Upper lobe of left lung (tissue), 4 donors: Measurements from ENCODE around the gene HIVEP2.

Source experiments
- POLR2A ChIP-seq, 4 donors: fragments of 450-650 bp; IDR thresholded peaks; one replicate each; pipeline ENCODE4 v1.5.1; 2016 to 2017; ENCODE audit warnings: antibody characterized with exemption in 4 of 4, mild to moderate bottlenecking in 2 of 4
- POLR2AphosphoS5 ChIP-seq, 2 donors: sonication (generic); formaldehyde crosslinking; IDR thresholded peaks; one replicate each; pipeline ENCODE4 v1.5.1; 2017; ENCODE audit warnings: antibody characterized with exemption in 2 of 2
- TF ChIP-seq, protein P1 (sequence below), 6 experiments: fragments of 450-650 bp in 4 of 6; fragments of 200-600 bp in 2 of 6; sonication (generic) in 2 of 6; IDR thresholded peaks; one replicate each; pipeline ENCODE4 v1.5.1; 2016 to 2019; ENCODE audit warnings: antibody characterized with exemption in 6 of 6

DNA sequence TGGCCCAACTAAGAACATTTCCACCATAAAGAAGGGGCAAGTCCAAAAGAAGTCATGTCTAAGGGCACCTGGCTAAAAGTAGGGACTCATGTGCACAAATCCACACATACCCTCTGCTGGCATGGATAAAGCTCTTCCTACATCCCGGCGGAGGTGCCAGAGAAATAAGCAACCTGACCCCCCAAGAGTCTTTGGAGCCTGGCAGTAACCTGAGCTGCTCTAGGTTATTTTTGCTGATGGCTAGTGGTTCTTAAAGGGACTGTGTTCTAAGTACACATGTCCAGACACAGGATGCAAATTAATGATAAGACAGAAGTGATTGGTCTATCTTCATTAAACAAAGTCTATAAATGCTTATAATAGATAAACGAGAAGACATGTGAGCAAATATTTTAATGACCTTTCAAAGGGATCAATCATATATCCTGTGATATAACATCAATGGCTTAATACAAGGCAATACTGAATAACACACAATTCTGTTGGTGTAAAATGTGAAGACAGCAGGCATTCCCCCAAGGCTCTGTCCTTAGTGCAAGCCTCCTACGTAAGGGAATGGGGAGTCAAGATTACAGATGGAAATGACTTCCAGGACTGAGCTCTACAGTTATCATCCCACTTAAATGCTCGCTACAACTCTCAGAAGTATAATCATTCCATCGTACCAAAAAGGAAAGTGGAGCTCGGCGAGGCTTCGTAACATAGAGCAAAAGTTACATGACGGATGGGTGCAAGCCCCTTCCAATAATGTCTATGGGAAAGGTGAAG is 52.5 kb downstream of the HIVEP2 start:
- no peak for TF ChIP-seq POLR2A (IDR thresholded peaks at IDR 0.05)
- TF ChIP-seq, protein P1, sequence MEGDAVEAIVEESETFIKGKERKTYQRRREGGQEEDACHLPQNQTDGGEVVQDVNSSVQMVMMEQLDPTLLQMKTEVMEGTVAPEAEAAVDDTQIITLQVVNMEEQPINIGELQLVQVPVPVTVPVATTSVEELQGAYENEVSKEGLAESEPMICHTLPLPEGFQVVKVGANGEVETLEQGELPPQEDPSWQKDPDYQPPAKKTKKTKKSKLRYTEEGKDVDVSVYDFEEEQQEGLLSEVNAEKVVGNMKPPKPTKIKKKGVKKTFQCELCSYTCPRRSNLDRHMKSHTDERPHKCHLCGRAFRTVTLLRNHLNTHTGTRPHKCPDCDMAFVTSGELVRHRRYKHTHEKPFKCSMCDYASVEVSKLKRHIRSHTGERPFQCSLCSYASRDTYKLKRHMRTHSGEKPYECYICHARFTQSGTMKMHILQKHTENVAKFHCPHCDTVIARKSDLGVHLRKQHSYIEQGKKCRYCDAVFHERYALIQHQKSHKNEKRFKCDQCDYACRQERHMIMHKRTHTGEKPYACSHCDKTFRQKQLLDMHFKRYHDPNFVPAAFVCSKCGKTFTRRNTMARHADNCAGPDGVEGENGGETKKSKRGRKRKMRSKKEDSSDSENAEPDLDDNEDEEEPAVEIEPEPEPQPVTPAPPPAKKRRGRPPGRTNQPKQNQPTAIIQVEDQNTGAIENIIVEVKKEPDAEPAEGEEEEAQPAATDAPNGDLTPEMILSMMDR (IDR thresholded peaks at IDR 0.05), result no peak
- TF ChIP-seq POLR2AphosphoS5 (IDR thresholded peaks at IDR 0.05), result no peak
